ENCODE results near the gene RGS6.
"Not testable (repeated sequence)": the region's sequence is repeated elsewhere in the genome, so short reads cannot be mapped to it uniquely, and the experiment has no call there.

Gene RGS6

GRCh38 chr14:71932229-71932981 is at the start of gene RGS6:
Gene RGS6, plus strand, starts transcription at chr14:71932429.
- peak; percentile 58 for DNase-seq

GRCh38 chr14:71883094-71883493 is 49.1 kb upstream of the RGS6 start:
- no peak for DNase-seq

- no peak for DNase-seq
Observed at GRCh38 chr14:71885301-71885700, 46.9 kb upstream of the RGS6 start.

- DNase-seq: not testable (repeated sequence)
Observed at GRCh38 chr14:71887802-71888201, 44.4 kb upstream of the RGS6 start.

GRCh38 chr14:71890541-71890940 is 41.7 kb upstream of the RGS6 start:
- no peak for DNase-seq

GRCh38 chr14:71891185-71891584 is 41.0 kb upstream of the RGS6 start:
- DNase-seq: no peak

- DNase-seq: no peak
Observed at GRCh38 chr14:71891970-71892369, 40.3 kb upstream of the RGS6 start.

GRCh38 chr14:71905031-71905430 is 27.2 kb upstream of the RGS6 start:
- no peak for DNase-seq

- DNase-seq: no peak
Observed at GRCh38 chr14:71905860-71906259, 26.4 kb upstream of the RGS6 start.

GRCh38 chr14:71907793-71908515 is 24.3 kb upstream of the RGS6 start:
- DNase-seq: no peak

GRCh38 chr14:71911669-71912068 is 20.6 kb upstream of the RGS6 start:
- DNase-seq: no peak

- no peak for DNase-seq
Observed at GRCh38 chr14:71913342-71913741, 18.9 kb upstream of the RGS6 start.

- DNase-seq: peak; percentile 11
Observed at GRCh38 chr14:71918955-71919354, 13.3 kb upstream of the RGS6 start.

GRCh38 chr14:71923513-71923912 is 8.7 kb upstream of the RGS6 start:
- DNase-seq: no peak

GRCh38 chr14:71931492-71932228 is 569 bp upstream of the RGS6 start:
- peak; percentile 41 for DNase-seq

- peak; percentile 31 for DNase-seq
Observed at GRCh38 chr14:71933001-71933587, 865 bp downstream of the RGS6 start.

GRCh38 chr14:71938273-71938672 is 6.0 kb downstream of the RGS6 start:
- not testable (repeated sequence) for DNase-seq

GRCh38 chr14:71939344-71939743 is 7.1 kb downstream of the RGS6 start:
- not testable (repeated sequence) for DNase-seq

- not testable (repeated sequence) for DNase-seq
Observed at GRCh38 chr14:71940500-71940899, 8.3 kb downstream of the RGS6 start.

GRCh38 chr14:71941616-71942015 is 9.4 kb downstream of the RGS6 start:
- DNase-seq: not testable (repeated sequence)

GRCh38 chr14:71942904-71943694 is 10.9 kb downstream of the RGS6 start:
- no peak for DNase-seq

GRCh38 chr14:71943695-71944018 is 11.4 kb downstream of the RGS6 start:
- DNase-seq: no peak

Data from NCI-H1105 treated with DMSO at 0.1 percent for 48 hours (cell line).